Head of caudate nucleus (tissue), 42 donors: ENCODE data around the gene PACSIN3.

Experiments used
- DNase-seq, 42 donors: peaks; one replicate each; pipeline versions ENCODE4 v3.0.0 to v3.0.0-alpha.2; 2020 to 2021; ENCODE audit warnings: mixed read lengths in 7 of 42
- intact Hi-C: fragments of 100-400 bp; cut with DNase I; formaldehyde crosslinking; loops from one replicate; pipeline ENCODE4 v1.15.0; 2022

PACSIN3 gene

GRCh38 chr11:47139878-47140277 lies 46.4 kb downstream of the PACSIN3 start:
- peak in 1 of 42 donors; percentile 34 for DNase-seq
- intact Hi-C loops: no loop called here

- no peak for DNase-seq
- intact Hi-C loops: no loop called here
Observed at GRCh38 chr11:47137476-47137875, 48.8 kb downstream of the PACSIN3 start.

GRCh38 chr11:47136921-47137320 lies 49.3 kb downstream of the PACSIN3 start:
- DNase-seq: no peak
- intact Hi-C loops: no loop called here

GRCh38 chr11:47136327-47136726 lies 49.9 kb downstream of the PACSIN3 start:
- intact Hi-C loops: no loop called here
- no peak for DNase-seq

- intact Hi-C loops: no loop called here
- no peak for DNase-seq
Observed at GRCh38 chr11:47132981-47133380, 53.3 kb downstream of the PACSIN3 start.

- no peak for DNase-seq
- intact Hi-C loops: no loop called here
Observed at GRCh38 chr11:47132490-47132889, 53.7 kb downstream of the PACSIN3 start.

GRCh38 chr11:47131136-47131535 lies 55.1 kb downstream of the PACSIN3 start:
- intact Hi-C loops: no loop called here
- no peak for DNase-seq

- intact Hi-C loops: no loop called here
- no peak for DNase-seq
Observed at GRCh38 chr11:47130543-47130942, 55.7 kb downstream of the PACSIN3 start.
